Measurements from ENCODE around the gene RUNX3.

- TF ChIP-seq, protein P1, sequence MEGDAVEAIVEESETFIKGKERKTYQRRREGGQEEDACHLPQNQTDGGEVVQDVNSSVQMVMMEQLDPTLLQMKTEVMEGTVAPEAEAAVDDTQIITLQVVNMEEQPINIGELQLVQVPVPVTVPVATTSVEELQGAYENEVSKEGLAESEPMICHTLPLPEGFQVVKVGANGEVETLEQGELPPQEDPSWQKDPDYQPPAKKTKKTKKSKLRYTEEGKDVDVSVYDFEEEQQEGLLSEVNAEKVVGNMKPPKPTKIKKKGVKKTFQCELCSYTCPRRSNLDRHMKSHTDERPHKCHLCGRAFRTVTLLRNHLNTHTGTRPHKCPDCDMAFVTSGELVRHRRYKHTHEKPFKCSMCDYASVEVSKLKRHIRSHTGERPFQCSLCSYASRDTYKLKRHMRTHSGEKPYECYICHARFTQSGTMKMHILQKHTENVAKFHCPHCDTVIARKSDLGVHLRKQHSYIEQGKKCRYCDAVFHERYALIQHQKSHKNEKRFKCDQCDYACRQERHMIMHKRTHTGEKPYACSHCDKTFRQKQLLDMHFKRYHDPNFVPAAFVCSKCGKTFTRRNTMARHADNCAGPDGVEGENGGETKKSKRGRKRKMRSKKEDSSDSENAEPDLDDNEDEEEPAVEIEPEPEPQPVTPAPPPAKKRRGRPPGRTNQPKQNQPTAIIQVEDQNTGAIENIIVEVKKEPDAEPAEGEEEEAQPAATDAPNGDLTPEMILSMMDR (IDR thresholded peaks at IDR 0.05; ENCODE audit: insufficient read depth, low read length, poor library complexity, severe bottlenecking): no peak
- no peak for TF ChIP-seq EZH2phosphoT487 (conservative IDR thresholded peaks at IDR 0.05; ENCODE audit: low read length)
Observed at GRCh38 chr1:24926563-24927249, 3.4 kb downstream of the RUNX3 start.
